ENCODE measurements around the gene WDR38.
"Not testable (repeated sequence)": the region's sequence is repeated elsewhere in the genome, so short reads cannot be mapped to it uniquely, and the experiment has no call there.

- TF ChIP-seq EP300 (IDR thresholded peaks at IDR 0.05; ENCODE audit: low read depth); POLR2AphosphoS5 (IDR thresholded peaks at IDR 0.05); POLR2A (IDR thresholded peaks at IDR 0.05); CTCF (IDR thresholded peaks at IDR 0.05): not testable (repeated sequence)
These were observed 15.1 kb upstream of the WDR38 start for GRCh38 chr9:124838132-124838531.
